IMR-90 (cell line): Measurements from ENCODE around the gene BANP. TPM values are rescaled to one million over a fixed set of nuclear protein-coding genes. Genes with fewer than 3 reads are reported as not detected.

ENCODE experiments used
- ATAC-seq: fragments of 200-7000 bp; cut with Tn5 transposase; 2 replicates; pipeline ENCODE4 v1.9.1; 2020; ENCODE audit warnings: low read depth, mild to moderate bottlenecking, moderate library complexity
- BruUV-seq: library from RNA; stranded (reverse); fragments of 400-500 nt; replicated peaks from 2 replicates; lab custom pipeline; 2021; lab: Mats Ljungman, UMichigan
- CTCF ChIA-PET: fragments of 300-600 bp; formaldehyde crosslinking; extraction: SDS; loops from one replicate; lab custom pipeline; 2021; ENCODE audit warnings: antibody characterized with exemption; lab: Yijun Ruan, JAX
- POLR2A ChIA-PET: fragments of 300-600 bp; sonication (Branson Sonifier 250); formaldehyde crosslinking; loops from one replicate; lab custom pipeline; 2022; ENCODE audit warnings: antibody characterized with exemption; ENCODE audit not compliant: unreplicated experiment; lab: Charles Lee
- DNase-seq: peaks from one replicate; pipeline ENCODE4 v3.0.0; 2013
- H2AFZ ChIP-seq: replicated peaks from 2 replicates; pipeline ENCODE3; 2013; ENCODE audit warnings: low read length, mild to moderate bottlenecking; ENCODE audit not compliant: poor library complexity
- H2AK5ac ChIP-seq: 2 replicates; pipeline ENCODE4 v1.6.1; 2013; ENCODE audit warnings: low read depth, low read length, inconsistent platforms
- H2AK9ac ChIP-seq: replicated peaks from 2 replicates; pipeline ENCODE3; 2013; ENCODE audit warnings: mild to moderate bottlenecking, low read depth, low read length, moderate library complexity; ENCODE audit not compliant: poor library complexity
- H2BK120ac ChIP-seq: 2 replicates; pipeline ENCODE4 v1.6.1; 2013; ENCODE audit warnings: low read depth, low read length, inconsistent platforms
- H2BK15ac ChIP-seq: 3 replicates; pipeline ENCODE4 v1.6.1; 2013; ENCODE audit warnings: low read depth, low read length, inconsistent platforms
- H2BK20ac ChIP-seq: 2 replicates; pipeline ENCODE4 v1.6.1; 2013; ENCODE audit warnings: low read depth, mild to moderate bottlenecking, inconsistent platforms, low read length, moderate library complexity
- H2BK5ac ChIP-seq: 2 replicates; pipeline ENCODE4 v1.6.1; 2013; ENCODE audit warnings: mild to moderate bottlenecking, low read depth, low read length, inconsistent platforms; ENCODE audit not compliant: poor library complexity, severe bottlenecking
- H3K14ac ChIP-seq: replicated peaks from 2 replicates; pipeline ENCODE4 v1.6.1; 2013; ENCODE audit warnings: low read depth, low read length, inconsistent platforms
- H3K18ac ChIP-seq: 2 replicates; pipeline ENCODE4 v1.6.1; 2013; ENCODE audit warnings: low read depth, low read length, control low read depth
- H3K23ac ChIP-seq: 2 replicates; pipeline ENCODE4 v1.6.1; 2013; ENCODE audit warnings: low read depth, low read length, inconsistent platforms
- H3K27ac ChIP-seq: 2 replicates; pipeline ENCODE4 v1.5.1; 2013; ENCODE audit warnings: mild to moderate bottlenecking, control low read depth, low read length; ENCODE audit not compliant: insufficient read depth
- H3K27me3 ChIP-seq: 2 replicates; pipeline ENCODE4 v1.6.1; 2013; ENCODE audit warnings: low read length; ENCODE audit not compliant: control insufficient read depth, insufficient read depth
- H3K36me3 ChIP-seq: 2 replicates; pipeline ENCODE4 v1.6.1; 2013; ENCODE audit warnings: low read length, mixed read lengths; ENCODE audit not compliant: control insufficient read depth, insufficient read depth
- H3K4ac ChIP-seq: 2 replicates; pipeline ENCODE4 v1.6.1; 2013; ENCODE audit warnings: low read depth, low read length, inconsistent platforms
- H3K4me1 ChIP-seq: 2 replicates; pipeline ENCODE4 v1.6.1; 2013; ENCODE audit warnings: low read length, mixed read lengths; ENCODE audit not compliant: control insufficient read depth, insufficient read depth
- H3K4me2 ChIP-seq: 2 replicates; pipeline ENCODE4 v1.6.1; 2013; ENCODE audit warnings: low read depth, mild to moderate bottlenecking, control low read depth, low read length, moderate library complexity
- H3K4me3 ChIP-seq: 2 replicates; pipeline ENCODE4 v1.5.1; 2013; ENCODE audit warnings: low read depth, mild to moderate bottlenecking, control low read depth, low read length, moderate library complexity; ENCODE audit not compliant: insufficient read depth
- H3K56ac ChIP-seq: 2 replicates; pipeline ENCODE4 v1.6.1; 2013; ENCODE audit warnings: low read length, inconsistent platforms; ENCODE audit not compliant: insufficient read depth; ENCODE audit errors: extremely low read depth
- H3K79me1 ChIP-seq, 2 experiments: 2 replicates each; pipeline ENCODE4 v1.6.1; 2013; ENCODE audit warnings: low read length in 2 of 2, inconsistent platforms in 1 of 2, low read depth in 1 of 2
- H3K9ac ChIP-seq: 2 replicates; pipeline ENCODE4 v1.6.1; 2013; ENCODE audit warnings: low read depth, low read length, control low read depth
- H3K9me1 ChIP-seq: 2 replicates; pipeline ENCODE4 v1.6.1; 2013; ENCODE audit warnings: low read length, inconsistent platforms; ENCODE audit not compliant: insufficient read depth
- H3K9me3 ChIP-seq: 2 replicates; pipeline ENCODE4 v1.6.1; 2013; ENCODE audit warnings: low read length; ENCODE audit not compliant: control insufficient read depth, insufficient read depth
- H4K20me1 ChIP-seq: 2 replicates; pipeline ENCODE4 v1.6.1; 2013; ENCODE audit warnings: low read length, inconsistent platforms; ENCODE audit not compliant: insufficient read depth
- H4K5ac ChIP-seq: 2 replicates; pipeline ENCODE4 v1.6.1; 2013; ENCODE audit warnings: mild to moderate bottlenecking, low read depth, low read length, control low read depth
- H4K8ac ChIP-seq, 2 experiments: 2 replicates each; pipeline ENCODE4 v1.6.1; 2013; ENCODE audit warnings: low read depth in 2 of 2, low read length in 2 of 2, control low read depth in 1 of 2, inconsistent platforms in 1 of 2
- H4K91ac ChIP-seq: 2 replicates; pipeline ENCODE4 v1.6.1; 2013; ENCODE audit warnings: low read depth, low read length, inconsistent platforms; ENCODE audit not compliant: insufficient read depth
- CEBPB ChIP-seq: IDR thresholded peaks from 2 replicates; pipeline ENCODE4 v1.6.1; 2012; ENCODE audit warnings: low read depth, low read length, improper control_type of control experiment
- CHD1 ChIP-seq: IDR thresholded peaks from 2 replicates; pipeline ENCODE4 v1.6.1; 2012; ENCODE audit warnings: low read depth, low read length, improper control_type of control experiment
- NFE2L2 ChIP-seq: fragments of 150-350 bp; IDR thresholded peaks from 2 replicates; pipeline ENCODE4 v1.6.1; 2016; ENCODE audit warnings: low read depth, mild to moderate bottlenecking, low read length
- WGBS, 2 experiments: methylation state at CpG; one replicate each; pipeline versions ENCODE4 v1.1.5 to v1.1.7; 2013; ENCODE audit warnings: missing lambda C conversion rate in 2 of 2; ENCODE audit not compliant: insufficient read length in 1 of 2; ENCODE audit errors: extremely low coverage in 2 of 2; 5-methylcytosine and 5-hydroxymethylcytosine counted together
- dilution Hi-C: fragments of 300-500 bp; cut with HindIII; formaldehyde crosslinking; loops from one replicate; pipeline ENCODE4 v1.14.3; 2018; ENCODE audit warnings: low sequenced_read_pairs; ENCODE audit not compliant: unreplicated experiment
- in situ Hi-C: fragments of 300-500 bp; cut with MboI; formaldehyde crosslinking; loops from 3 replicates; pipeline ENCODE4 v1.14.3; 2019; ENCODE audit warnings: low sequenced_read_pairs, inconsistent platforms, mixed read lengths
- intact Hi-C: fragments of 100-400 bp; cut with micrococcal nuclease; formaldehyde crosslinking; loops from 2 replicates; pipeline ENCODE4 v1.10.0; 2022
- polyA plus RNA-seq, 3 experiments: library from polyadenylated mRNA; depleted of rRNA; stranded (reverse); fragments of >200 nt; gene quantifications; 2 replicates each; pipeline ENCODE4 v1.2.3, GENCODE V29; 2012; ENCODE audit warnings: low replicate concordance in 1 of 3
- total RNA-seq: library from RNA; depleted of rRNA; stranded (reverse); fragments of >200 nt; gene quantifications from 2 replicates; pipeline ENCODE4 v1.2.3, GENCODE V29; 2012

Gene BANP
- total and polyA plus RNA-seq, 2 of the 4 experiments (the other 2 are of a cell fraction), result 17.4 to 17.9 TPM

- Histone ChIP-seq H3K27me3 (no peaks in the 10 kb centered on the region), H3K79me1 (peaks cover 33 to 79% of the 10 kb centered on the region in 2 experiments), H2BK15ac (no peak overlapping the region), H2AK5ac (no peak overlapping the region), H2BK5ac (no peak overlapping the region), H3K36me3 (peaks cover 4% of the 10 kb centered on the region), H3K4me2 (no peak overlapping the region), H2BK20ac (no peak overlapping the region), H3K14ac (no peak overlapping the region), H3K4me1 (peaks cover 21% of the 10 kb centered on the region), H3K4ac (no peak overlapping the region), H2BK120ac (no peak overlapping the region), H2AFZ (no peak overlapping the region), H3K4me3 (no peak overlapping the region), H3K9me3 (no peaks in the 10 kb centered on the region), H3K18ac (no peak overlapping the region), H3K9ac (no peak overlapping the region), H4K8ac (no peak overlapping the region), H3K56ac (no peak overlapping the region), H4K91ac (no peak overlapping the region), H4K5ac (no peak overlapping the region), H2AK9ac (no peak overlapping the region), H4K20me1 (peaks cover 9% of the 10 kb centered on the region), H3K27ac (no peak overlapping the region), H3K23ac (no peak overlapping the region), H3K9me1 (peaks cover 19% of the 10 kb centered on the region)
- BruUV-seq, result no TSS peak
- intact Hi-C loops, result loop anchor here (10.0 kb wide), 3 partner anchors 350 to 610 kb away; partner anchors contain the start of gene ZNF469
- WGBS, 2 experiments, result 90% methylated on average over 7 of the region's 15 CpGs; no CpG with 5 or more reads in 1 of the 2 experiments
- TF ChIP-seq NFE2L2 (no peak), CEBPB (no peak), CHD1 (no peak)
- no peak for ATAC-seq
- POLR2A ChIA-PET, result no interaction called here
- CTCF ChIA-PET, result interaction anchor here (0.6 kb wide), 1 partner anchor 66 kb away, joined by 3 read pairs; no protein-coding TSS in a partner anchor
- dilution Hi-C loops, result no loop called here
- in situ Hi-C loops, result no loop called here
- DNase-seq, result no peak
These were observed 3.6 kb downstream of the BANP start for GRCh38 chr16:87954826-87955225.
